CD4-positive, alpha-beta T cell treated with Interferon alpha-2 for 1 hour (primary cell): ENCODE results near the gene NSF.
A peak's percentile ranks its signal among the peaks of the same experiment; 100 is the strongest.
"Not testable (repeated sequence)": the region's sequence is repeated elsewhere in the genome, so short reads cannot be mapped to it uniquely, and the experiment has no call there.

ENCODE experiments used
- DNase-seq, 2 donors: peaks; one replicate each; pipeline ENCODE4 v3.0.0-alpha.2; 2020 to 2022

The NSF gene

GRCh38 chr17:46777943-46778915, 187.8 kb downstream of the NSF start:
- no peak for DNase-seq

- DNase-seq = no peak
Observed at GRCh38 chr17:46780003-46780373, 189.5 kb downstream of the NSF start.

- peak; percentile 19 to 21 for DNase-seq
Observed at GRCh38 chr17:46782250-46782953, 191.9 kb downstream of the NSF start.

GRCh38 chr17:46783031-46783593, 192.6 kb downstream of the NSF start:
- no peak for DNase-seq

DNA sequence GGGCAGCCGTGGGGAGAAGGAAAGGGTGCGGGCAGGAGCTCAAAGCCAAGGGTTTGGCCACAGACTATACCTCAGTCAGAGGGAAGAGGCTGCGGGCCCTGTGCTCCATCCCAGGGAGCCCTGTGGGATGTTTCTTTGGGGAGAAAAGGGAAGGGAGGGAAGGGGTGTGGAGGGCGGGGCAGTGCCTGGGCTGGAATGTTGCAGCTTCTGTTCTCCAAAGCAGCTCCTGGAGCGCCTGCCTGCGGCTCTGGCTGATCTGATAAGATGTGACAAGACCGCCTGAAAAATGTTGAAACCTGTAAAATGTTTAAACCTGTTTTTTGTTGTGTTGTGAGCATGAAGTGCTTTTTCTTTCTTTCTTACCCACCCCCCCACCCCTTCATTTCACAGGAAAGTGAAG, 195.2 kb downstream of the NSF start:
- no peak for DNase-seq

DNA sequence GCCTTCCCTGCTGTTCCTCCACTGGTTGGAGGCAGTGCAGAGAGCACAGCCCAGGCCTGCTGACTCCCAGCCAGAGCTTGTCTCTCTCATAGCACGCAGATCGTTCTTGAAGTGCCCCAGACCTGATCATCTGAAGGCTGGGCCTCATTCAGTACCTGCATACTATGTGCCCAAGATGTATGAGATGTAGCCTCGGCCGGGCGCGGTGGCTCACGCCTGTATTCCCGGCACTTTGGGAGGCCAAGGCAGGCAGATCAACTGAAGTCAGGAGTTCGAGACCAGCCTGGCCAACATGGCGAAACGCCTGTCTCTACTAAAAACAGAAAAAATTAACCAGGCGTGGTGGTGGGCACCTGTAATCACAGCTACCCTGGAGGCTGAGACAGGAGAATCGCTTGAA, 197.0 kb downstream of the NSF start:
- no peak for DNase-seq

DNA sequence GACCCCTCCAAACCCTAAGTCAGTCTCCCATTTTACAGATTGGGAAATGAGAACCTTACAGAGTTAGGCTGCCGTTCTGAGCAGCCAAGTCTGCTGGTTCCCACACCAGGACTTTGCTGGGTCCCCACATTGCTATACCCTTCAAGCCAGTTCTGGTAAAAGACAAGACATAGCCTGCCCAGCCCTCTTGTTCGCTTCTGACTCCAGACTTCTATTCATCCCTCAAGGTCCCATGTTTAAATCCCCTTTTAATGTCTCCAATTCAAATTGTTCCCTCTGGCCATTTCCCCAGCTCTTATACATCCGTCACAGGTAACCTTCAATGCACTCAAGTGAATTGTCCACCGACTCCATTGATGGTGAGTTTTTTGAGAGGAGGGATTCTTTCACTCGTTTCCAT, 197.8 kb downstream of the NSF start:
- no peak for DNase-seq

DNA sequence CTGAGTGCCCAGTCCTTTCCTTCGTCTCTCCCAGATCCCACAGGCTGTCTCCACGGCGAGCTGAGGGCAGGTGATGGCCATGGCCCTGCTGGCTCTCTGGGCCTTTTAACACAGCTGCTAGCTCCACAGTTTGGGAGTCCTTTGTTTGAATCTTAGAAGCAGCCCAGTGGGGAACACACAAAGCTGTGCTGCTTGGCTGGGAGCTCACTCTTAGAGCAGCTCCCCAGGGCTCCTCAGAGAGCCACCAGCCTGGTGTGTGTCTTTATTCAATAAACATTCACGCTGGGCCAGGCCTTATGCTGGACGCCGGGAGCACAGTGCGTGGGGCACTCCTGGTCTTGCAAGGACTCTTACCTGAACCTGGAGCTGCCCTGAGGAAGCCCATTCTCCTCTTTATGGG, 198.3 kb downstream of the NSF start:
- DNase-seq = no peak

DNA sequence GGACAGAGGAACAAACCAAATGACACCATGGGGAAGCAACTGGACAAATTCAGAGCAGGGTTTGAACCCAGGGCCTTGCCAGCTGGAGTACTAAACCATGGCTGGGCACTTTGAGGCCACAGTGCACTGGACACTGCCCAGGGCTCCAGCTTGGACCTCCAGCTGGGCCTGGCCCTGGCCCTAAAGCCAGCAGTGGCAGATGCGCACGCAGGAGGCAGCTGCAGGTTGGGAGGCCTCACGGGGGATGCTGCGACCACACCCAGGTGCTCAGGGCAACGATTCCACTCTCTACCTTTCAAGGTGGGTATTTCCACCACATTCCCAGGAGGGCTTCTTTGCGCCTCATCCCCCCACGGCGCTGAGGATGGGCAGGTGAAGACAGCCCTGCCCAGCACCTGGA, 199.1 kb downstream of the NSF start:
- DNase-seq = no peak

GRCh38 chr17:46790216-46790615, 199.7 kb downstream of the NSF start:
- DNase-seq = no peak

- DNase-seq = no peak
Observed at GRCh38 chr17:46791531-46791930, 201.1 kb downstream of the NSF start.

DNA sequence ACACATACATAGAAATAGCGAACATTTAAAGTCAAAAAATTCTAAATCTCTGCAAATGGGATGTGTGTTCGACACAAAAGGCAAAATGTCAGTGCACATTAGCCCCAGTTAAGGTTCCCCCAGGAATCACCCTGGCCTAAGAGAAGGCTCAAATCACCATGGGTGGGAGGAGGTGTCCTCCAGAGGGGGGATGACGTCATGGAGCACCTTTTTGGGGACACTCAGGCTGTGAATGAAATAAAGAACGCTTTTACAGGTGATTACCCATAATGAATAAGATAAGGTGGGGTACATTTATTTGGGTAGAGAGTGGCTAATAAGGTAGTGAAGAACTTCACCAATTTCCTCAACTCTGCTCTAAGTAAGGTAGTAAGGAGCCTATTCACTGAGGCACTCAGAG, 201.6 kb downstream of the NSF start:
- DNase-seq = no peak

DNA sequence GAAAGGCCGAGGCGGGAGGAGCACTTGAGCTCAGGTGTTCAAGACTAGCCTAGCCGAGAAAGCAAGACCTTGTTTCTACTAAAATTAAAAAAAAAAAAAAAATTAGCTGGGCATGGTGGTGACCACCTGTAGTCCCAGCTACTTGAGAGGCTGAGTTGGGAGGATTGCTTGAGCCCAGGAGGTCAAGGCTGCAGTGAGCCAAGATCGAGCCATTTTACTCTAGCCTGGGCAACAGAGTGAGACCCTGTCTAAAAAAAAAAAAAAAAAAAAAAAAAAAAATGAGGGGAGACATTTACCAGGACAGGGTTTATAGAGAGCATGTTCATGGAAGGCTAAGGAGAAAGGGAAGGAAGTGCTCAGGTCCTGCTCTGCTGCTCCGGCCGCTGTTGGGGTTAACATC, 202.6 kb downstream of the NSF start:
- not testable (repeated sequence) for DNase-seq

GRCh38 chr17:46793541-46793940, 203.1 kb downstream of the NSF start:
- DNase-seq = no peak

DNA sequence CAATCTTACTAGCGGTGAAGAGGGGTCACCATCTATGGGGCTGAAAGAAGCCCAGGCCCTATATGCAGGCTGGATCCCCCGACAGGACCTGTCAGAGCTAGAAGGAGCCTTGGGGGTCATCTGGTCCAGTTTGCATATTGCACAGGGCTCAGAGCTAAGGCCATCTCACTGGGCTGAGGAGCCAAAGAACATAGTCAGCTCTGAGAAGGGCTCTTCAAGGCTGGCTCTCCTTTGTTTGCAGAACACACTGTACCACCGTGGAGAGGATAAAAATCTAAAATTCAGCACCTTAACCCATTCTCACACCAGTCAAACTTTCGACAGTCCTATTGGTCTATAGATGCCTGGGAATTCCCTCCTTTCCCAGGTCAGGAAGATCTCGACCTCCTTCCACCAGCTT, 203.8 kb downstream of the NSF start:
- DNase-seq = no peak

GRCh38 chr17:46795379-46795952, 205.0 kb downstream of the NSF start:
- no peak for DNase-seq

GRCh38 chr17:46796084-46796483, 205.6 kb downstream of the NSF start:
- no peak for DNase-seq

DNA sequence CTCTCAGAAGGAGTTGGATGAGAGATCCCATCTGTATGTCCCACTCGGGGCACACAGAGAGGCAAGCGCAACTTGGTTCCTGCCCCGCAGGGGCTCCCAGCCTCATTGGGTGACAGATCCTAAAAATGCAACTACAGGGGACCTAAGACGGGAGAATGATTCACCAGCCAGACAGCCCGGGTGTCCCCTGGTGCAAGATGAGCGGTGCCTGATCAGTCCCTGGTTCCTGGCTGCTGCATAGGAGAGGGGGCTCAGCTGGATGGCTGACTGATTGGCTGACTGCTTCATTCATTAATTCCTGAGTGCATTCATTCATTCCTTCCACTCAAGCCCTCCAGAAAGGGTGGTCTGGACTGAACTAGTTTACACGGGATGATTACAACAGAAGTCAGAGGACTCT, 206.1 kb downstream of the NSF start:
- DNase-seq = no peak

DNA sequence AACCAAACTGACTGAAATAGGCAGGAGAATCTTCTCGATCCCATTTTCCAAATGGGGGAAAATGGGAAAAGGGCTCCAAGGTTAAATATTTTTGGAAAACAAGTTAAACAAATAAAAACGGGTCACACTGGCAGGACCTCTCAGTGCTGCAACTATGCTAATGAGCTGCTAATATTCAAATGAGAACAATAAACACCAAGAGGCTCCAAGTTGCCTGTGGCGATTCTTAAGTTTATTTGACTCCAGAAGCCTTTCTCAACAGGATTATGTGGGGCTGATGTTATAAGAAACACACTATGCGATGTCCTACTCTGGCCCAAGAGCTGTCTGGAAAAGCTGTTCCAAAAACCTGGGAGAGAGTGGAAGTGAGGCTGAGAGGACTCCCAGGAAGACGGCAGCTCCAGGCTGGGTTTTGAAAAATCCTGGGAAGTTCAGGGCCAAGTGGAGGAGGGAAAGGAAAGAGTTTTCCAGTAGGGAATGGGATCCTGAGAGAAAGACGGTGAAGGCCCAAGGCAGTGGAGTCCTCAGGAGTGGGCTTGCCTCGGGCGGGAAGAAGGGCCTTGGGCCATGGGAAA, 206.6 kb downstream of the NSF start:
- no peak for DNase-seq

GRCh38 chr17:46800573-46800972, 210.1 kb downstream of the NSF start:
- no peak for DNase-seq

DNA sequence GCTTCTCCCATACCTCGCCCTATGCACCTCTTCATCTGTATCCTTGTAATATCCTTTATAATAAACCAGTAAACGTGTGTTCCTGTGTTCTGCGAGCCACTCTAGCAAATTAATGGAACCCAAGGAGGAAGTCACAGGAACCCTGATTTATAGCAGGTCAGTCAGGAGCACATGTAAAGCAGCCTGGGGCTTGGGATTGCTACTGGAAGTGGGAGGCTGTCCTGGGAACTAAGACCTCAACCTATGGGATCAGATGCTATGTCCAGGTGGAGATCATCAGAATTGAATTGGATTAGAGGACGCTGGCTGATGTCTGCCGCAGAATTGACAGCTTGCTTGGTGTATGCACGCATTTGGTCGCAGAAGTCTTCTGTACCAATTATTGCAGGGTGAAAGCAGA, 212.3 kb downstream of the NSF start:
- DNase-seq = no peak

DNA sequence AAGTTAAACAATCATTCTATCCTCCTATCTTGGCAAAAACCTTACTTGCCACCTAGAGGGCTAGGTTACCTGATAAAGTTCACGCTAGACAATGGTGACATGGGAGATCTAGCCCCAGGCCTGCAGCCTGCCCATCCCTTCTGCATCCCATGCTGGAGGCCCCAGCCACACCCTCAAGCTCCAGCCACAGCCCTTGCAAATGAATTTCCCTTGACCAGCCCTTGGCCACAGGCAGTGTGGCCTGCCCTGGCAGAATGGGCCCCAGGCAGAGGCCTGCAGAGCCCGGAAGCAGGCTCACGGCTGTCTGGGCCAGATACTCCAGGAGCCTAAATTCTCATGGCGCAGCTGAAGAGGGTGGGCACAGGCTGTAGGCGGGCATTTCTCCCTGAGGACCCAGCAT, 213.1 kb downstream of the NSF start:
- no peak for DNase-seq

GRCh38 chr17:46805771-46806170, 215.3 kb downstream of the NSF start:
- DNase-seq = no peak
